PC-3 (cell line): Measurements from ENCODE around the gene CCNY.

ENCODE experiments used
- CTCF ChIP-seq: fragments of 300-600 bp; sonication (generic); conservative IDR thresholded peaks from 2 replicates; pipeline ENCODE4 v1.5.1; 2017; ENCODE audit warnings: antibody characterized with exemption, low read depth, mild to moderate bottlenecking, low read length
- EZH2 ChIP-seq: fragments of 300-600 bp; sonication (generic); IDR thresholded peaks from one replicate; pipeline ENCODE4 v1.6.1; 2017; ENCODE audit warnings: antibody characterized with exemption, mild to moderate bottlenecking, low read length; ENCODE audit not compliant: unreplicated experiment

- peak; percentile 93 for TF ChIP-seq CTCF
- TF ChIP-seq EZH2, result no peak
These were observed 165.6 kb downstream of the CCNY start for GRCh38 chr10:35501923-35502322.
